Mesenchymal stem cell (in vitro differentiated cells and primary cell): ENCODE measurements around the gene RARB.

ENCODE experiments used
- DNase-seq: peaks from one replicate; pipeline ENCODE4 v3.0.0-alpha.2; 2013
- H2AFZ ChIP-seq: one replicate; pipeline ENCODE4 v1.6.1; 2013; ENCODE audit warnings: low read depth, mild to moderate bottlenecking, control low read depth, inconsistent platforms, low read length, moderate library complexity
- H2AK5ac ChIP-seq: 2 replicates; pipeline ENCODE4 v1.6.1; 2013; ENCODE audit warnings: low read length, moderate library complexity, mild to moderate bottlenecking, inconsistent platforms; ENCODE audit not compliant: severe bottlenecking
- H2BK120ac ChIP-seq: one replicate; pipeline ENCODE4 v1.6.1; 2013; ENCODE audit warnings: low read depth, mild to moderate bottlenecking, inconsistent platforms, low read length, moderate library complexity
- H2BK12ac ChIP-seq, 2 experiments: one replicate each; pipeline ENCODE4 v1.6.1; 2013; ENCODE audit warnings: inconsistent platforms in 2 of 2, low read length in 2 of 2, mild to moderate bottlenecking in 2 of 2, moderate library complexity in 2 of 2, control low read depth in 1 of 2
- H2BK15ac ChIP-seq: one replicate; pipeline ENCODE4 v1.6.1; 2013; ENCODE audit warnings: mild to moderate bottlenecking, low read depth, inconsistent platforms; ENCODE audit not compliant: poor library complexity, severe bottlenecking
- H2BK5ac ChIP-seq: 2 replicates; pipeline ENCODE4 v1.6.1; 2013; ENCODE audit warnings: low read depth, mild to moderate bottlenecking, low read length, control low read depth, inconsistent platforms; ENCODE audit not compliant: poor library complexity, severe bottlenecking
- H3K14ac ChIP-seq, 2 experiments: one replicate each; pipeline ENCODE4 v1.6.1; 2013; ENCODE audit warnings: inconsistent platforms in 2 of 2, low read length in 2 of 2, control low read depth in 1 of 2, mild to moderate bottlenecking in 1 of 2, moderate library complexity in 1 of 2
- H3K18ac ChIP-seq, 2 experiments: one replicate each; pipeline ENCODE4 v1.6.1; 2013; ENCODE audit warnings: inconsistent platforms in 2 of 2, low read length in 2 of 2, control low read depth in 1 of 2, low read depth in 1 of 2, mild to moderate bottlenecking in 1 of 2
- H3K23ac ChIP-seq, 2 experiments: one replicate each; pipeline ENCODE4 v1.6.1; 2013; ENCODE audit warnings: inconsistent platforms in 2 of 2, low read length in 2 of 2, mild to moderate bottlenecking in 2 of 2, moderate library complexity in 2 of 2, control low read depth in 1 of 2
- H3K27ac ChIP-seq: 2 replicates; pipeline ENCODE4 v1.5.1; 2013; ENCODE audit warnings: mild to moderate bottlenecking, moderate library complexity, low read length, control low read depth, inconsistent platforms; ENCODE audit not compliant: poor library complexity, severe bottlenecking
- H3K27me3 ChIP-seq, 2 experiments: 2 replicates each; pipeline versions ENCODE4 v1.6.1 to v1.7.0; 2013; ENCODE audit warnings: low read length in 2 of 2, mild to moderate bottlenecking in 2 of 2, moderate library complexity in 2 of 2, control low read depth in 1 of 2, inconsistent platforms in 1 of 2; ENCODE audit not compliant: control insufficient read depth in 1 of 2, insufficient read depth in 1 of 2
- H3K36me3 ChIP-seq, 2 experiments: 2 replicates each; pipeline versions ENCODE4 v1.6.1 to v1.7.0; 2013; ENCODE audit warnings: low read length in 2 of 2, control low read depth in 1 of 2, inconsistent platforms in 1 of 2, low read depth in 1 of 2, mild to moderate bottlenecking in 1 of 2; ENCODE audit not compliant: insufficient read depth in 2 of 2, control insufficient read depth in 1 of 2
- H3K4ac ChIP-seq, 2 experiments: one replicate each; pipeline ENCODE4 v1.6.1; 2013; ENCODE audit warnings: inconsistent platforms in 2 of 2, low read length in 2 of 2, mild to moderate bottlenecking in 2 of 2, moderate library complexity in 2 of 2, control low read depth in 1 of 2, low read depth in 1 of 2
- H3K4me1 ChIP-seq: 2 replicates; pipeline ENCODE4 v1.6.1; 2013; ENCODE audit warnings: low read depth, low read length, control low read depth; ENCODE audit not compliant: control insufficient read depth, insufficient read depth
- H3K4me2 ChIP-seq: 2 replicates; pipeline ENCODE4 v1.6.1; 2013; ENCODE audit warnings: low read length, mild to moderate bottlenecking, inconsistent platforms; ENCODE audit not compliant: poor library complexity, severe bottlenecking
- H3K4me3 ChIP-seq, 2 experiments: 2 replicates each; pipeline versions ENCODE4 v1.5.1 to v1.7.0; 2013; ENCODE audit warnings: low read length in 2 of 2, mild to moderate bottlenecking in 2 of 2, control low read depth in 1 of 2, low read depth in 1 of 2; ENCODE audit not compliant: insufficient read depth in 1 of 2
- H3K79me1 ChIP-seq: replicated peaks from 2 replicates; pipeline ENCODE4 v1.6.1; 2013; ENCODE audit warnings: mild to moderate bottlenecking, control low read depth, low read length, inconsistent platforms; ENCODE audit not compliant: poor library complexity, severe bottlenecking
- H3K9ac ChIP-seq: 2 replicates; pipeline ENCODE4 v1.7.0; 2013; ENCODE audit warnings: mild to moderate bottlenecking, low read length, moderate library complexity
- H3K9me3 ChIP-seq: 2 replicates; pipeline ENCODE4 v1.7.0; 2013; ENCODE audit warnings: mild to moderate bottlenecking, low read length; ENCODE audit not compliant: control insufficient read depth
- H4K8ac ChIP-seq: one replicate; pipeline ENCODE4 v1.6.1; 2013; ENCODE audit warnings: inconsistent platforms, mild to moderate bottlenecking, low read length, moderate library complexity
- H4K91ac ChIP-seq: one replicate; pipeline ENCODE4 v1.6.1; 2013; ENCODE audit warnings: mild to moderate bottlenecking, low read length, inconsistent platforms
- WGBS: methylation state at CpG from one replicate; pipeline ENCODE4 v1.1.7; 2013; ENCODE audit warnings: mixed read lengths; 5-methylcytosine and 5-hydroxymethylcytosine counted together

RARB gene

GRCh38 chr3:25610779-25611178 lies 182.7 kb downstream of the RARB start:
- peaks cover 7 to 98% of the 10 kb centered on the region in 2 experiments for H3K36me3 ChIP-seq
- no peak overlapping the region for H2AK5ac ChIP-seq
- no peak overlapping the region for H2BK5ac ChIP-seq
- H3K4me1 ChIP-seq: no peaks in the 10 kb centered on the region
- no peak overlapping the region for H3K23ac ChIP-seq
- H3K9ac ChIP-seq: no peak overlapping the region
- H3K4ac ChIP-seq: no peak overlapping the region
- H3K27ac ChIP-seq: no peak overlapping the region
- no peak overlapping the region for H3K18ac ChIP-seq
- H2BK15ac ChIP-seq: no peak overlapping the region
- no peak overlapping the region for H4K91ac ChIP-seq
- no peak for DNase-seq
- H3K4me3 ChIP-seq: no peak overlapping the region
- no peaks in the 10 kb centered on the region for H3K9me3 ChIP-seq
- H4K8ac ChIP-seq: no peak overlapping the region
- H3K27me3 ChIP-seq: no peaks in the 10 kb centered on the region
- no peak overlapping the region for H2AFZ ChIP-seq
- no peak overlapping the region for H3K14ac ChIP-seq
- no peak overlapping the region for H3K4me2 ChIP-seq
- H3K79me1 ChIP-seq: peaks cover 5% of the 10 kb centered on the region
- no peak overlapping the region for H2BK12ac ChIP-seq
- no peak overlapping the region for H2BK120ac ChIP-seq

DNA sequence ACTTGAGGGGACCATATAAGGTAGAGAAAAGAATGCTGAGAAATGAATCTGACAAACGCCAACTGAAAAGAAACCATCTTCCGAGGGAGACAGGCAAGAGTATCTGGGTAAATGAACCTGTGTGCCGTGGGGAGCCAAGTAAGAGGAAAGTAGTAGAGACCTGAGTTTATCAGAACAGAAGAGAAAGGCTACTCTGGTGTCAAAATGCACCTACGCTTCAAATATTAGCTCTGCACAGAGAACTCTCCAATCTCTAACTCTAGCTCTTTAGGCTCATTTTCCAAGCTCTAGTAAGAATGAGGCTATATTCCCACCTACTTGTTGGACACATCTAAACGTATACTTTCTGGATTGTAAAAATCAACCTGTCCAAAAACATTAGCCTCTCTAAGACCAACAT lies 183.1 kb downstream of the RARB start:
- no peak overlapping the region for H4K8ac ChIP-seq
- no peak overlapping the region for H3K4me3 ChIP-seq
- over 99% methylated on average over 5 of the region's 5 CpGs for WGBS

GRCh38 chr3:25618028-25618427 lies 190.0 kb downstream of the RARB start:
- Histone ChIP-seq H4K8ac (no peak overlapping the region), H2AFZ (no peak overlapping the region), H3K4me1 (no peaks in the 10 kb centered on the region)

More for the DNA sequence above, 183.1 kb downstream of the RARB start:
- Histone ChIP-seq H2BK15ac (no peak overlapping the region), H3K79me1 (peaks cover 5% of the 10 kb centered on the region), H4K91ac (no peak overlapping the region), H2BK5ac (no peak overlapping the region), H3K27ac (no peak overlapping the region), H2BK120ac (no peak overlapping the region), H3K4ac (no peak overlapping the region), H3K23ac (no peak overlapping the region), H3K9me3 (no peaks in the 10 kb centered on the region), H3K18ac (no peak overlapping the region), H3K4me2 (no peak overlapping the region), H2AK5ac (no peak overlapping the region), H3K27me3 (no peaks in the 10 kb centered on the region), H3K4me1 (no peaks in the 10 kb centered on the region), H3K9ac (no peak overlapping the region), H2AFZ (no peak overlapping the region), H3K36me3 (peaks cover 7 to 96% of the 10 kb centered on the region in 2 experiments), H2BK12ac (no peak overlapping the region), H3K14ac (no peak overlapping the region)
- DNase-seq: no peak

DNA sequence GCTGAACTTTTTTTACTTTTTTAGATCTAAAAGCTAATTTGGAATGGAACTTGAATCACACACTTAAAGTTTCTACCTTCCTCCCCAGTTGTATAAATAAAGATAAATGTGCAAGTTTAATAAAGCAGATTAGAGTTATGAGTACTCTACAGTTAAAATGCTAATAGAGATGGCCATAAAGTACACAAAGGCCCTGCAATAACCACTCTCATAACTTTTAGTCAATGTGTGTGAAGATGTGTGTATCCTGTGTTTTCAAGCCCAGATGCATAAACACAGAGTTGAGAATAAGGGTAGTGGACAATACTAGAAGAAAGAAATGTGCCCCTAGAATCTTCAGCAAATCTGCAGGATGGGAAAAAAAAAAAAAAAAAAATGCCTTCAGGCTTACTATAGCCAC lies 191.3 kb downstream of the RARB start:
- no peak overlapping the region for H2BK15ac ChIP-seq
- H3K9me3 ChIP-seq: no peaks in the 10 kb centered on the region
- no peak overlapping the region for H3K9ac ChIP-seq
- H3K79me1 ChIP-seq: peaks cover 2% of the 10 kb centered on the region
- no peak overlapping the region for H3K14ac ChIP-seq
- no peak overlapping the region for H3K4me3 ChIP-seq
- no peaks in the 10 kb centered on the region for H3K27me3 ChIP-seq
- no peak overlapping the region for H2AFZ ChIP-seq
- no peaks in the 10 kb centered on the region for H3K4me1 ChIP-seq
- no peak overlapping the region for H2AK5ac ChIP-seq
- no peak overlapping the region for H4K8ac ChIP-seq
- H3K18ac ChIP-seq: no peak overlapping the region
- peaks cover 11 to 89% of the 10 kb centered on the region in 2 experiments for H3K36me3 ChIP-seq
- no peak for DNase-seq
- no peak overlapping the region for H2BK5ac ChIP-seq
- H3K4ac ChIP-seq: no peak overlapping the region
- H4K91ac ChIP-seq: no peak overlapping the region
- no peak overlapping the region for H2BK120ac ChIP-seq
- H3K27ac ChIP-seq: no peak overlapping the region
- no peak overlapping the region for H3K23ac ChIP-seq
- no peak overlapping the region for H3K4me2 ChIP-seq
- no peak overlapping the region for H2BK12ac ChIP-seq

More at GRCh38 chr3:25618028-25618427, 190.0 kb downstream of the RARB start:
- H2BK15ac ChIP-seq: no peak overlapping the region
- no peak overlapping the region for H3K4me2 ChIP-seq
- no peak overlapping the region for H2BK5ac ChIP-seq
- H3K4me3 ChIP-seq: no peak overlapping the region
- H3K79me1 ChIP-seq: peaks cover 2% of the 10 kb centered on the region
- no peak for DNase-seq
- H2BK120ac ChIP-seq: no peak overlapping the region
- H3K27ac ChIP-seq: no peak overlapping the region
- H3K9me3 ChIP-seq: no peaks in the 10 kb centered on the region
- H3K27me3 ChIP-seq: no peaks in the 10 kb centered on the region
- H3K9ac ChIP-seq: no peak overlapping the region
- no peak overlapping the region for H3K18ac ChIP-seq
- H3K14ac ChIP-seq: no peak overlapping the region
- no peak overlapping the region for H3K23ac ChIP-seq
- no peak overlapping the region for H2AK5ac ChIP-seq
- no peak overlapping the region for H2BK12ac ChIP-seq
- no peak overlapping the region for H4K91ac ChIP-seq
- peaks cover 11 to 89% of the 10 kb centered on the region in 2 experiments for H3K36me3 ChIP-seq
- no peak overlapping the region for H3K4ac ChIP-seq
